ENCODE measurements around the gene CSAG2.
"Not testable (repeated sequence)": the region's sequence is repeated elsewhere in the genome, so short reads cannot be mapped to it uniquely, and the experiment has no call there.

Gene CSAG2

DNA sequence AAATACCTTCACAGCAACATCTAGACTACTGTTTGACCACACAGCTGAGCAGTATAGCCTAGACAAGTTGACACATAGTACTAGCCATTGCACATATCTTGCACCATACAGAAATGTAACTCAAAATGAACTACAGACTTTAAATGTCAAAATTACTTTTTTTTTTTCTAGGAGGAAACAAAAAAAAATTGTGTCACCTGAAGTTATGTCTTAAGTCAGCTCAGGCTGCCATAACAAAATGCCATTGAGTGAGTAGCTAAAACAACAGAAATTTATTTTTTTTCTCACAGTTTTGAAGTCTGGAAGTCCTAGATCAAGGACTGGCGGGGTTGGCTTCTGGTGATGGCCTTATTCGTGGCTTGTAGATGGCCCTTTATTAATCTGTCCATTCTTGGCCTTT, at the start of gene CSAG2:
Gene CSAG2, minus strand, starts transcription at position 101 of the 400 bp plus-strand sequence. CDS start 161 bp downstream, outside the sequence.
- not testable (repeated sequence) for H3K27ac ChIP-seq (ENCODE audit: low read length); H3K36me3 ChIP-seq (ENCODE audit: control insufficient read depth in 1 of 2, insufficient read depth in 2 of 2, low read length in 2 of 2); H3K4me1 ChIP-seq (ENCODE audit: control insufficient read depth in 1 of 2, insufficient read depth in 2 of 2, low read length in 2 of 2); H3K4me3 ChIP-seq (ENCODE audit: low read depth in 1 of 2, low read length in 2 of 2); H3K9me3 ChIP-seq (ENCODE audit: control insufficient read depth in 1 of 2, low read length in 2 of 2); H3K27me3 ChIP-seq (ENCODE audit: low read depth, low read length)

DNA sequence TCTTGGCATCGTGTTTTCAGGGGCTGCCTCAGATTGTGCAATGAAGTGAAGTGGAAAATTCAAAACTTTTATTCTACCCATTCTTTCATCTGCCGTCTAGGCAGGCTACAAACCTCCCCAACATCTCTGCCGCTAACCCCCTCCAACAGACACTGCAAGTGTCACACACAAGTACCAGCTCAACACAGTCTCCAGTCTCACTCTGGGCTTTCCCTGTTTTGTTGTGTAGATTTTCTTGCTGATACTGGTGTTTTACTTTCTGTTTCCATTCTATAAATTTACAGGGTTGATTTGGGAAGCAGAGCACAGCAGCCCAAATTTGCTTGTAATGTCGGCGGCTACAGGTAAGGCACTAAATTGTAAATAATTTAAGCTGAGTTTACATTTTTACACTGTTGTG, 45.8 kb upstream of the CSAG2 start:
- H3K4me3 ChIP-seq (ENCODE audit: low read depth in 1 of 2, low read length in 2 of 2); H3K36me3 ChIP-seq (ENCODE audit: control insufficient read depth in 1 of 2, insufficient read depth in 2 of 2, low read length in 2 of 2); H3K27me3 ChIP-seq (ENCODE audit: low read depth, low read length); H3K27ac ChIP-seq (ENCODE audit: low read length); H3K9me3 ChIP-seq (ENCODE audit: control insufficient read depth in 1 of 2, low read length in 2 of 2); H3K4me1 ChIP-seq (ENCODE audit: control insufficient read depth in 1 of 2, insufficient read depth in 2 of 2, low read length in 2 of 2): not testable (repeated sequence)

- H3K4me1 ChIP-seq (ENCODE audit: control insufficient read depth in 1 of 2, insufficient read depth in 2 of 2, low read length in 2 of 2); H3K4me3 ChIP-seq (ENCODE audit: low read depth in 1 of 2, low read length in 2 of 2); H3K27ac ChIP-seq (ENCODE audit: low read length); H3K36me3 ChIP-seq (ENCODE audit: control insufficient read depth in 1 of 2, insufficient read depth in 2 of 2, low read length in 2 of 2); H3K27me3 ChIP-seq (ENCODE audit: low read depth, low read length); H3K9me3 ChIP-seq (ENCODE audit: control insufficient read depth in 1 of 2, low read length in 2 of 2): not testable (repeated sequence)
Measured at GRCh38 chrX:152753686-152754650, 44.9 kb upstream of the CSAG2 start, which contains the start of gene MAGEA2. TSS of gene MAGEA2 (minus strand) at chrX:152753842. CDS start at chrX:152751363, 2,479 bp downstream.

DNA sequence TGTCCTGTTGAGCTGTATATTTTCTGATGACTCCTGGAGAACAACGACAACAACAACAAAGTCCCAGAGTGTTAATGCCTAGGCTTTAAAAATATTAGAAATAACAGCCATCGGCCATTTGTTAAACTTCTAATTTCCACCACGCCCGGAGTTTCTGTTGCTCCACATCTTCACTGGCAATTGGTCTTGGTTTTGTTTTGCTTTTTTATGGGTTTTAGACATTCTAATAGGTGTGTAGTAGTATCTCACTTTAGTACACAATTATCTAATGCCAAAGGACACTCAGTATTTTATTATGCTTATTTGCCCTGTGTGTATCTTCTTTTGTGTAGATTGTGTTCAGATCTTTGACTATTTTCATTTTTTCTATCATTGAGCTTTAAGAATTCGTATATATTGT, 29.5 kb upstream of the CSAG2 start:
- Histone ChIP-seq H3K27me3 (ENCODE audit: low read depth, low read length) (no peaks in the 10 kb centered on the region), H3K4me1 (ENCODE audit: control insufficient read depth in 1 of 2, insufficient read depth in 2 of 2, low read length in 2 of 2) (no peaks in the 10 kb centered on the region), H3K27ac (ENCODE audit: low read length) (no peak overlapping the region), H3K4me3 (ENCODE audit: low read depth in 1 of 2, low read length in 2 of 2) (no peak overlapping the region), H3K36me3 (ENCODE audit: control insufficient read depth in 1 of 2, insufficient read depth in 2 of 2, low read length in 2 of 2) (no peaks in the 10 kb centered on the region), H3K9me3 (ENCODE audit: control insufficient read depth in 1 of 2, low read length in 2 of 2) (no peaks in the 10 kb centered on the region)

DNA sequence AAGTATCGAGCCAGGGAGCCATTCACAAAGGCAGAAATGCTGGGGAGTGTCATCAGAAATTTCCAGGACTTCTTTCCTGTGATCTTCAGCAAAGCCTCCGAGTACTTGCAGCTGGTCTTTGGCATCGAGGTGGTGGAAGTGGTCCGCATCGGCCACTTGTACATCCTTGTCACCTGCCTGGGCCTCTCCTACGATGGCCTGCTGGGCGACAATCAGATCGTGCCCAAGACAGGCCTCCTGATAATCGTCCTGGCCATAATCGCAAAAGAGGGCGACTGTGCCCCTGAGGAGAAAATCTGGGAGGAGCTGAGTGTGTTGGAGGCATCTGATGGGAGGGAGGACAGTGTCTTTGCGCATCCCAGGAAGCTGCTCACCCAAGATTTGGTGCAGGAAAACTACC, 27.5 kb upstream of the CSAG2 start:
- H3K27ac ChIP-seq (ENCODE audit: low read length); H3K36me3 ChIP-seq (ENCODE audit: control insufficient read depth in 1 of 2, insufficient read depth in 2 of 2, low read length in 2 of 2); H3K4me3 ChIP-seq (ENCODE audit: low read depth in 1 of 2, low read length in 2 of 2); H3K27me3 ChIP-seq (ENCODE audit: low read depth, low read length); H3K4me1 ChIP-seq (ENCODE audit: control insufficient read depth in 1 of 2, insufficient read depth in 2 of 2, low read length in 2 of 2); H3K9me3 ChIP-seq (ENCODE audit: control insufficient read depth in 1 of 2, low read length in 2 of 2): not testable (repeated sequence)

DNA sequence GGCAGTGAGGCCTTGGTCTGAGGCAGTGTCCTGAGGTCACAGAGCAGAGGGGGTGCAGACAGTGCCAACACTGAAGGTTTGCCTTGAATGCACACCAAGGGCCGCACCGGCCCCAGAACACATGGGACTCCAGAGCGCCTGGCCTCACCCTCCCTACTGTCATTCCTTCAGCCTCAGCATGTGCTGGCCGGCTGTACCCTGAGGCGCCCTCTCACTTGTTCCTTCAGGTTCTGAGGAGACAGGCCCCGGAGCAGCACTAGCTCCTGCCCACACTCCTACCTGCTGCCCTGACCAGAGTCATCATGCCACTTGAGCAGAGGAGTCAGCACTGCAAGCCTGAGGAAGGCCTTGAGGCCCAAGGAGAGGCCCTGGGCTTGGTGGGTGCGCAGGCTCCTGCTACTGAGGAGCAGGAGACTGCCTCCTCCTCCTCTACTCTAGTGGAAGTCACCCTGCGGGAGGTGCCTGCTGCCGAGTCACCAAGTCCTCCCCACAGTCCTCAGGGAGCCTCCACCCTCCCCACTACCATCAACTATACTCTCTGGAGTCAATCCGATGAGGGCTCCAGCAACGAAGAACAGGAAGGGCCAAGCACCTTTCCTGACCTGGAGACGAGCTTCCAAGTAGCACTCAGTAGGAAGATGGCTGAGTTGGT, 26.9 kb upstream of the CSAG2 start:
- H3K4me3 ChIP-seq (ENCODE audit: low read depth in 1 of 2, low read length in 2 of 2), result no peak overlapping the region
- no peaks in the 10 kb centered on the region for H3K4me1 ChIP-seq (ENCODE audit: control insufficient read depth in 1 of 2, insufficient read depth in 2 of 2, low read length in 2 of 2)
- H3K27ac ChIP-seq (ENCODE audit: low read length), result no peak overlapping the region
- no peaks in the 10 kb centered on the region for H3K27me3 ChIP-seq (ENCODE audit: low read depth, low read length)
- no peaks in the 10 kb centered on the region for H3K9me3 ChIP-seq (ENCODE audit: control insufficient read depth in 1 of 2, low read length in 2 of 2)
- H3K36me3 ChIP-seq (ENCODE audit: control insufficient read depth in 1 of 2, insufficient read depth in 2 of 2, low read length in 2 of 2), result no peaks in the 10 kb centered on the region

DNA sequence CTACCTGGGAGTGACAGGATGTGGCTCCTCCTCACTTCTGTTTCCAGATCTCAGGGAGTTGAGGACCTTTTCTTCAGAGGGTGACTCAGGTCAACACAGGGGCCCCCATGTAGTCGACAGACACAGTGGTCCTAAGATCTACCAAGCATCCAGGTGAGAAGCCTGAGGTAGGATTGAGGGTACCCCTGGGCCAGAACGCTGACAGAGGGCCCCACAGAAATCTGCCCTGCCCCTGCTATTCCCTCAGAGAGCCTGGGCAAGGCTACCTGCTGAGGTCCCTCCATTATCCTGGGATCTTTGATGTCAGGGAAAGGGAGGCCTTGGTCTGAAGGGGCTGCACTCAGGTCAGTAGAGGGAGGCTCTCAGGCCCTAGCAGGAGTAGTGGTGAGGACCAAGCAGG, 26.0 kb upstream of the CSAG2 start:
- Histone ChIP-seq H3K27ac (ENCODE audit: low read length) (no peak overlapping the region), H3K9me3 (ENCODE audit: control insufficient read depth in 1 of 2, low read length in 2 of 2) (no peaks in the 10 kb centered on the region), H3K4me1 (ENCODE audit: control insufficient read depth in 1 of 2, insufficient read depth in 2 of 2, low read length in 2 of 2) (no peaks in the 10 kb centered on the region), H3K36me3 (ENCODE audit: control insufficient read depth in 1 of 2, insufficient read depth in 2 of 2, low read length in 2 of 2) (no peaks in the 10 kb centered on the region), H3K27me3 (ENCODE audit: low read depth, low read length) (no peaks in the 10 kb centered on the region), H3K4me3 (ENCODE audit: low read depth in 1 of 2, low read length in 2 of 2) (no peak overlapping the region)

DNA sequence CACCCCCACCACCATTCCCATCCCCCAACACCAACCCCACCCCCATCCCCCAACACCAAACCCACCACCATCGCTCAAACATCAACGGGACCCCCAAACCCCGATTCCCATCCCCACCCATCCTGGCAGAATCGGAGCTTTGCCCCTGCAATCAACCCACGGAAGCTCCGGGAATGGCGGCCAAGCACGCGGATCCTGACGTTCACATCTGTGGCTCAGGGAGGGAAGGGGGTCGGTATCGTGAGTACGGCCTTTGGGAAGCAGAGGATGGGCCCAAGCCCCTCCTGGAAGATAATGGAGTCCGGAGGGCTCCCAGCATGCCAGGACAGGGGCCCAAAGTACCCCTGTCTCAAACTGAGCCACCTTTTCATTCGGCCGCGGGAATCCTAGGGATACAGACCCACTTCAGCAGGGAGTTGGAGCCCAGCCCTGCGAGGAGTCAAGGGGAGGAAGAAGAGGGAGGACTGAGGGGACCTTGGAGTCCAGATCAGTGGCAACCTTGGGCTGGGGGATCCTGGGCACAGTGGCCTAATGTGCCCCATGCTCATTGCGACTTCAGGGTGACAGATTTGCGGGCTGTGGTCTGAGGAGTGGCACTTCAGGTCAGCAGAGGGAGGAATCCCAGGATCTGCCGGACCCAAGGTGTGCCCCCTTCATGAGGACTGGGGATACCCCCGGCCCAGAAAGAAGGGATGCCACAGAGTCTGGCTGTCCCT, 25.2 kb upstream of the CSAG2 start:
- H3K4me3 ChIP-seq (ENCODE audit: low read depth in 1 of 2, low read length in 2 of 2); H3K27me3 ChIP-seq (ENCODE audit: low read depth, low read length); H3K27ac ChIP-seq (ENCODE audit: low read length); H3K4me1 ChIP-seq (ENCODE audit: control insufficient read depth in 1 of 2, insufficient read depth in 2 of 2, low read length in 2 of 2); H3K36me3 ChIP-seq (ENCODE audit: control insufficient read depth in 1 of 2, insufficient read depth in 2 of 2, low read length in 2 of 2); H3K9me3 ChIP-seq (ENCODE audit: control insufficient read depth in 1 of 2, low read length in 2 of 2): not testable (repeated sequence)

GRCh38 chrX:152733261-152733975, 24.3 kb upstream of the CSAG2 start, which contains the start of the genes CSAG1 and MAGEA12:
TSS of gene CSAG1 (minus strand) at chrX:152733721. CDS start at chrX:152732460, 1,261 bp downstream.
TSS of gene MAGEA12 (plus strand) at chrX:152733757. CDS start at chrX:152736162, 2,405 bp downstream.
- no peaks in the 10 kb centered on the region for H3K27me3 ChIP-seq (ENCODE audit: low read depth, low read length)
- H3K27ac ChIP-seq (ENCODE audit: low read length), result no peak within 1 kb of the TSS
- no peaks in the 10 kb centered on the region for H3K9me3 ChIP-seq (ENCODE audit: control insufficient read depth in 1 of 2, low read length in 2 of 2)
- H3K36me3 ChIP-seq (ENCODE audit: control insufficient read depth in 1 of 2, insufficient read depth in 2 of 2, low read length in 2 of 2), result no peaks in the 10 kb centered on the region
- no peaks in the 10 kb centered on the region for H3K4me1 ChIP-seq (ENCODE audit: control insufficient read depth in 1 of 2, insufficient read depth in 2 of 2, low read length in 2 of 2)
- no peak within 1 kb of the TSS for H3K4me3 ChIP-seq (ENCODE audit: low read depth in 1 of 2, low read length in 2 of 2)

DNA sequence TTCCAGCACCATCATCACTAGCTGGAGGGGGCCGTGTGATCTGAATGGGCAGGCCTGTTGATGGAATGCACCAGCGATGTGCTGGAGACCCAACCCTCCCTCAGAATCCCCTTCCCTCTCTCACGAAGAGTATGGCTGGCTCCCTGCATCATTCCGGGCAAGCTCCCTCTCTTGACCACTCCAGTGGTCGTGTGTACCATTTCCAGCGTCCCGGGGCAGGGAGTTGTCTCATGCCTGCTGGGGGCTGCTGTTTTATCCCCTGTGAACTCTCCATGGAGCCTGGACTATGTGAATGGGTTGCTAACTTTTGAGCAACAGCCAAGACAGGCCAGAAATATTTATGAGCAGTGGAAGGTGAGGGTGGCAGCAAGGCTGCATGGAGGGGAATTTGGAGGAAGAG, 16.3 kb upstream of the CSAG2 start:
- Histone ChIP-seq H3K27me3 (ENCODE audit: low read depth, low read length) (no peaks in the 10 kb centered on the region), H3K27ac (ENCODE audit: low read length) (no peak overlapping the region), H3K36me3 (ENCODE audit: control insufficient read depth in 1 of 2, insufficient read depth in 2 of 2, low read length in 2 of 2) (no peaks in the 10 kb centered on the region), H3K9me3 (ENCODE audit: control insufficient read depth in 1 of 2, low read length in 2 of 2) (no peaks in the 10 kb centered on the region), H3K4me1 (ENCODE audit: control insufficient read depth in 1 of 2, insufficient read depth in 2 of 2, low read length in 2 of 2) (no peaks in the 10 kb centered on the region), H3K4me3 (ENCODE audit: low read depth in 1 of 2, low read length in 2 of 2) (no peak overlapping the region)

Data from muscle layer of duodenum (tissue), 2 donors.